SH-SY5Y (cell line): ENCODE measurements around the gene ATP2C1.

ENCODE experiments used
- GATA2 ChIP-seq: IDR thresholded peaks from 2 replicates; pipeline ENCODE4 v1.6.1; 2011; ENCODE audit warnings: mild to moderate bottlenecking, low read depth, low read length
- GATA3 ChIP-seq: IDR thresholded peaks from 2 replicates; pipeline ENCODE4 v1.6.1; 2011; ENCODE audit warnings: low read depth, mild to moderate bottlenecking, low read length, moderate library complexity

DNA sequence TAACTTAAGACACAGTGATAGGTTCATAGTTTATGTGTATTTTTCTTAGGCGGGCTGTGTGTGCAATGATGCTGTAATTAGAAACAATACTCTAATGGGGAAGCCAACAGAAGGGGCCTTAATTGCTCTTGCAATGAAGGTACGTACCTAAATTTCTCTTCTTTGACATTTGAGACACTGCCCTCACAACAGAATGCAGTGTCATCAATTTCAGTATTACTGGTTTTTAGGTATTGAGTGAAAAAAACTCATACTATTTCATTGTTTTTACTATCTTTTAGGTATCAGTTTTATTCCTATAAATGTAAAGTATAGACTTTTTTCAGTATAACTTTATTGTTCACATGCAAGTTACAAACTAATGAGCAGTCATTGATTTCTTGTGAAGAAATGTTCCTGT lies 73.4 kb downstream of the ATP2C1 start:
- no peak for TF ChIP-seq GATA2
- no peak for TF ChIP-seq GATA3
